Caco-2 (cell line): ENCODE results near the gene SLC25A26. TPM values are rescaled to one million over a fixed set of nuclear protein-coding genes. Genes with fewer than 3 reads are reported as not detected.

ENCODE experiments used
- BruUV-seq: library from RNA; stranded (reverse); fragments of 400-500 nt; replicated peaks from 2 replicates; lab custom pipeline; 2021; lab: Mats Ljungman, UMichigan
- CTCF ChIA-PET: fragments of 300-600 bp; sonication (Branson Sonifier 250); formaldehyde crosslinking; loops from one replicate; lab custom pipeline; 2022; ENCODE audit warnings: antibody characterized with exemption; lab: Charles Lee
- POLR2A ChIA-PET: fragments of 300-600 bp; sonication (Branson Sonifier 250); formaldehyde crosslinking; loops from one replicate; lab custom pipeline; 2022; ENCODE audit warnings: antibody characterized with exemption; lab: Charles Lee
- DNase-seq, 2 experiments: peaks; one replicate each; pipeline versions ENCODE4 v3.0.0 to v3.0.0-alpha.2; 2020 to 2022
- H3K27me3 ChIP-seq: replicated peaks from 2 replicates; pipeline ENCODE4 v1.6.0; 2011; ENCODE audit warnings: low read length; ENCODE audit not compliant: control insufficient read depth, insufficient read depth
- H3K36me3 ChIP-seq: 2 replicates; pipeline ENCODE4 v1.5.1; 2011; ENCODE audit warnings: low read length; ENCODE audit not compliant: control insufficient read depth, insufficient read depth
- H3K4me1 ChIP-seq: fragments of 250-450 bp; sonication (Bioruptor Pico); 2 replicates; pipeline ENCODE4 v1.5.1; 2020; ENCODE audit warnings: mild to moderate bottlenecking
- H3K4me3 ChIP-seq: 2 replicates; pipeline ENCODE4 v1.5.1; 2011; ENCODE audit warnings: low read depth, mild to moderate bottlenecking, control low read depth, low read length
- H3K9me3 ChIP-seq: fragments of 250-450 bp; sonication (Bioruptor Pico); 2 replicates; pipeline ENCODE4 v1.5.1; 2020; ENCODE audit warnings: mild to moderate bottlenecking, moderate library complexity
- H3K27ac Mint-ChIP-seq: one replicate; pipeline ENCODE4 v1.8.0; 2022; ENCODE audit warnings: mixed read lengths; ENCODE audit not compliant: unreplicated experiment
- H3K27me3 Mint-ChIP-seq: one replicate; pipeline ENCODE4 v1.8.0; 2022; ENCODE audit warnings: mixed read lengths; ENCODE audit not compliant: insufficient read depth, unreplicated experiment
- H3K36me3 Mint-ChIP-seq: one replicate; pipeline ENCODE4 v1.8.0; 2022; ENCODE audit warnings: mild to moderate bottlenecking, mixed read lengths; ENCODE audit not compliant: insufficient read depth, unreplicated experiment
- H3K4me1 Mint-ChIP-seq: one replicate; pipeline ENCODE4 v1.8.0; 2022; ENCODE audit warnings: low read depth, mixed read lengths; ENCODE audit not compliant: unreplicated experiment
- H3K4me3 Mint-ChIP-seq: one replicate; pipeline ENCODE4 v1.8.0; 2022; ENCODE audit warnings: mild to moderate bottlenecking, moderate library complexity, mixed read lengths; ENCODE audit not compliant: unreplicated experiment
- H3K9me3 Mint-ChIP-seq: one replicate; pipeline ENCODE4 v1.8.0; 2022; ENCODE audit warnings: mixed read lengths; ENCODE audit not compliant: unreplicated experiment
- intact Hi-C: fragments of 100-400 bp; cut with micrococcal nuclease; formaldehyde crosslinking; loops from one replicate; pipeline ENCODE4 v1.10.0; 2022; ENCODE audit not compliant: unreplicated experiment
- total RNA-seq: library from RNA; stranded (reverse); gene quantifications from 2 replicates; pipeline ENCODE4 v1.2.3, GENCODE V29; 2022
- TF ChIP-seq, protein P1 (sequence below), 2 experiments: fragments of 200-600 bp in 1 of 2; IDR thresholded peaks; 1 replicate in 1 of 2; 2 replicates in 1 of 2; pipeline versions ENCODE4 v1.5.1 to v1.8.0; 2011 to 2022; ENCODE audit warnings: antibody characterized with exemption in 1 of 2, control low read depth in 1 of 2, inconsistent platforms in 1 of 2, low read depth in 1 of 2, low read length in 1 of 2, mild to moderate bottlenecking in 1 of 2, moderate library complexity in 1 of 2; ENCODE audit not compliant: insufficient read depth in 1 of 2, severe bottlenecking in 1 of 2, unreplicated experiment in 1 of 2

The SLC25A26 gene
- total RNA-seq, 1 experiment from 2014 or later = 25.4 TPM

DNA sequence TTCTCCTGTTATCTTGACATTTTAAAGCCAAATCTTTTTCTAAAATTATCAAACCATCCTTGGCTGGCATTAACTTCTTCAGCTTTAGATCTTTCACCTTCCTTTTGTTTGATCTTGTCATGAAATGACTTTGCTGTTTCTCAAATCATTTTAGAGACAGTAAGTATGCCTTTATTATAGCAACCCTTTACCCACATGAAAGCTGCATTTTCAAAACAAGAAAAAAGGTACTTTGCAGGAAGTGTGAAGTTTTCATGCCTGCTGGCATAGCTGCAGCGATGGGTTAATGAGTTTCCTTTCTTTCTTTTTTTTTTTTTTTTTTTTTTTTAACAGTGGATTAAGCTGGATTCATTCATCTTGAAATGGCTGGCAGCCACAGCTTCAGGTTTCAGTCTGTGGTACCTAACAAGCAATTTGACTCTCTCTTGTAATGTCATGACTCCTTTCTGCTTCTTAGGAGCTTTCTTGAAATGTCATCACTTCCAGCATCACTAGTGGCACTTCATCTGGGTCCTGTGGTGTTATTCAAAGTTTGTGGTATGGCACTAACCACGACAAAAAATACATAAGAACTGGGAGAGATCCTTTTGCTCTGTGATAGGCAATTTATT, 18.8 kb downstream of the SLC25A26 start:
- Mint-ChIP-seq H3K4me3 (no peak overlapping the region), H3K36me3 (peaks cover 16% of the 10 kb centered on the region), H3K4me1 (no peaks in the 10 kb centered on the region), H3K27me3 (no peaks in the 10 kb centered on the region), H3K27ac (no peak overlapping the region), H3K9me3 (peaks cover 20% of the 10 kb centered on the region)
- Histone ChIP-seq H3K27me3 (no peaks in the 10 kb centered on the region), H3K36me3 (no peaks in the 10 kb centered on the region), H3K4me3 (no peak overlapping the region), H3K4me1 (no peaks in the 10 kb centered on the region), H3K9me3 (0 out of 2 replicates have a peak, but pooled peaks cover 3% of the 10 kb centered on the region)
- intact Hi-C loops = no loop called here
- TF ChIP-seq, protein P1, sequence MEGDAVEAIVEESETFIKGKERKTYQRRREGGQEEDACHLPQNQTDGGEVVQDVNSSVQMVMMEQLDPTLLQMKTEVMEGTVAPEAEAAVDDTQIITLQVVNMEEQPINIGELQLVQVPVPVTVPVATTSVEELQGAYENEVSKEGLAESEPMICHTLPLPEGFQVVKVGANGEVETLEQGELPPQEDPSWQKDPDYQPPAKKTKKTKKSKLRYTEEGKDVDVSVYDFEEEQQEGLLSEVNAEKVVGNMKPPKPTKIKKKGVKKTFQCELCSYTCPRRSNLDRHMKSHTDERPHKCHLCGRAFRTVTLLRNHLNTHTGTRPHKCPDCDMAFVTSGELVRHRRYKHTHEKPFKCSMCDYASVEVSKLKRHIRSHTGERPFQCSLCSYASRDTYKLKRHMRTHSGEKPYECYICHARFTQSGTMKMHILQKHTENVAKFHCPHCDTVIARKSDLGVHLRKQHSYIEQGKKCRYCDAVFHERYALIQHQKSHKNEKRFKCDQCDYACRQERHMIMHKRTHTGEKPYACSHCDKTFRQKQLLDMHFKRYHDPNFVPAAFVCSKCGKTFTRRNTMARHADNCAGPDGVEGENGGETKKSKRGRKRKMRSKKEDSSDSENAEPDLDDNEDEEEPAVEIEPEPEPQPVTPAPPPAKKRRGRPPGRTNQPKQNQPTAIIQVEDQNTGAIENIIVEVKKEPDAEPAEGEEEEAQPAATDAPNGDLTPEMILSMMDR (IDR thresholded peaks at IDR 0.05; ENCODE audit: insufficient read depth in 1 of 2, low read depth in 1 of 2, low read length in 1 of 2, severe bottlenecking in 1 of 2, unreplicated experiment in 1 of 2) = no peak
- no peak for DNase-seq
- CTCF ChIA-PET = interaction anchor here (0.8 kb wide), 1 partner anchor 160 kb away, joined by 3 read pairs; no protein-coding TSS in a partner anchor
- no TSS peak for BruUV-seq
- POLR2A ChIA-PET = no interaction called here

DNA sequence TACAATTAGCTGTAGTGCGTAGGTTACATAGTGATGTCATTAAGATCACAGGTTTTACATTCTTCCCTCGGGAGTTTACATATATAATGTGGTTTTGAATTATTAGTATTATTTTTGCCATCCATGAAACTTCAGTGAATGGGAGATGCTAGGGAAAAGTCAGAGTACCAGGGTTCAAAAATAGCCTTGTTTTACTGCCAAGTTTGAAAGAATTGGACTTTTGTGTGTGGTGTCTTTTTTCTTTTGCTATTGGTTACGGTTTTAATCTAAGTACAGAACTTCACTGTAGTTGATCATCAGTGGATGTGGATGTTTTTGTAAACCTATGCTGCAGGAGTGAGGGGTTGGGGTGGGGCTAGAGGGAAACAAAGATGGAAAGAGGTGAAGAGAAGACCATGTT, 20.7 kb downstream of the SLC25A26 start:
- CTCF ChIA-PET = no interaction called here
- intact Hi-C loops = no loop called here
- no TSS peak for BruUV-seq
- Mint-ChIP-seq H3K27me3 (no peaks in the 10 kb centered on the region), H3K4me1 (no peaks in the 10 kb centered on the region), H3K36me3 (peaks cover 16% of the 10 kb centered on the region), H3K9me3 (peaks cover 20% of the 10 kb centered on the region), H3K27ac (no peak overlapping the region), H3K4me3 (no peak overlapping the region)
- H3K4me3 ChIP-seq = no peak overlapping the region
- no peaks in the 10 kb centered on the region for H3K27me3 ChIP-seq
- 0 out of 2 replicates have a peak, but pooled peaks cover 2% of the 10 kb centered on the region for H3K36me3 ChIP-seq
- no peak for DNase-seq
- 0 out of 2 replicates have a peak, but pooled peaks cover 3% of the 10 kb centered on the region for H3K9me3 ChIP-seq
- H3K4me1 ChIP-seq = no peaks in the 10 kb centered on the region
- TF ChIP-seq, protein P1 (IDR thresholded peaks at IDR 0.05; ENCODE audit: insufficient read depth in 1 of 2, low read depth in 1 of 2, low read length in 1 of 2, severe bottlenecking in 1 of 2, unreplicated experiment in 1 of 2) = no peak
- POLR2A ChIA-PET = no interaction called here

DNA sequence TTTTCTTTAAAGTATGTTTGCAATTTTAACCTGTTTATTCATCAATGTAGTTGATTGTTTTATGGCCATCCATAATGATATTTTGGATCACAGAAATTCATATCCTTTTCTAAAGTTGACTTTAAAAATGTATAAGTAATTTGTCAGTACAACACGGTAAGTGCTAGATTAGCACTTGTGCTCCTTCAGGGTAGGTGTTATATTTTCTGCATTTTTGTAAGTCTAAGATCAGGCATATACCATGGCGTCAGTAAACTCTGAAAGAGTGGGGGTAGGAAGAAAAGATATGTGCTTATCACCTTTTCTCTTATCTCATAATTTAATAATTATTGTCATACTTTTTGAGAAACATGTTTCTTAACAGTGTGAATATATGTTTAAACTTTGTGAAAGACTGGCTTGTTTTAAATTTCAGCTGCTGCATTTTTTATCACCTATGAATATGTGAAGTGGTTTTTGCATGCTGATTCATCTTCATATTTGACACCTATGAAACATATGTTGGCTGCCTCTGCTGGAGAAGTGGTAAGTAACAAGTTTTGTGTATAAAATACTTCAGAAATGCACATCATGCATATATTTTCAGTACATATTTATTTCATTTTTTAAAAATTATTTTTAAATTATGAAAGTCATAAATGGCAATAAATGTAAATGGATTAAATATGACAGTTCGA, 22.1 kb downstream of the SLC25A26 start:
- Histone ChIP-seq H3K9me3 (0 out of 2 replicates have a peak, but pooled peaks cover 3% of the 10 kb centered on the region), H3K36me3 (0 out of 2 replicates have a peak, but pooled peaks cover 2% of the 10 kb centered on the region), H3K4me1 (no peaks in the 10 kb centered on the region), H3K27me3 (no peaks in the 10 kb centered on the region), H3K4me3 (no peak overlapping the region)
- intact Hi-C loops = no loop called here
- H3K27me3 Mint-ChIP-seq = no peaks in the 10 kb centered on the region
- H3K27ac Mint-ChIP-seq = no peak overlapping the region
- H3K4me1 Mint-ChIP-seq = no peaks in the 10 kb centered on the region
- peaks cover 20% of the 10 kb centered on the region for H3K9me3 Mint-ChIP-seq
- DNase-seq = no peak
- H3K4me3 Mint-ChIP-seq = no peak overlapping the region
- no TSS peak for BruUV-seq
- CTCF ChIA-PET = no interaction called here
- TF ChIP-seq, protein P1 (IDR thresholded peaks at IDR 0.05; ENCODE audit: insufficient read depth in 1 of 2, low read depth in 1 of 2, low read length in 1 of 2, severe bottlenecking in 1 of 2, unreplicated experiment in 1 of 2) = no peak
- POLR2A ChIA-PET = no interaction called here
- peaks cover 9% of the 10 kb centered on the region for H3K36me3 Mint-ChIP-seq
